B cell (primary cell): Measurements from ENCODE around the gene TTK. TPM values are rescaled to one million over a fixed set of nuclear protein-coding genes. Genes with fewer than 3 reads are reported as not detected.

ENCODE experiments used
- ATAC-seq: fragments of 200-7000 bp; cut with Tn5 transposase; one replicate; pipeline ENCODE4 v1.10.0; 2021; ENCODE audit warnings: low read depth, mild to moderate bottlenecking, moderate number of reproducible peaks, moderate library complexity
- CTCF ChIA-PET: fragments of 350-600 bp; sonication (Branson Sonifier 250); formaldehyde crosslinking; loops from one replicate; lab custom pipeline; 2021; ENCODE audit warnings: antibody characterized with exemption, inconsistent platforms; lab: Charles Lee
- POLR2A ChIA-PET: fragments of 350-600 bp; sonication (Branson Sonifier 250); formaldehyde crosslinking; loops from one replicate; lab custom pipeline; 2021; ENCODE audit warnings: antibody characterized with exemption; lab: Charles Lee
- DNase-seq: peaks from one replicate; pipeline ENCODE4 v3.0.0; 2013
- H2AFZ ChIP-seq: 2 replicates; pipeline ENCODE4 v1.6.1; 2012; ENCODE audit warnings: mild to moderate bottlenecking, low read depth, low read length; ENCODE audit not compliant: insufficient read depth, poor library complexity, severe bottlenecking
- H3K27ac ChIP-seq, 2 donors: 1 replicate in 1 of 2; 2 replicates in 1 of 2; pipeline ENCODE4 v1.5.1; 2012 to 2013; ENCODE audit warnings: low read length in 2 of 2, mild to moderate bottlenecking in 2 of 2, moderate library complexity in 1 of 2
- H3K27me3 ChIP-seq, 4 experiments: fragments of 200-600 bp in 1 of 4; sonication (generic) in 1 of 4; replicated peaks in 1 of 4; 1 replicate in 2 of 4; 2 replicates in 2 of 4; pipeline versions ENCODE4 v1.6.1 to v1.7.0; 2013 to 2016; ENCODE audit warnings: low read length in 3 of 4, mild to moderate bottlenecking in 2 of 4, mixed read lengths in 1 of 4, moderate library complexity in 1 of 4; ENCODE audit not compliant: insufficient read depth in 4 of 4, control insufficient read depth in 3 of 4; ENCODE audit errors: control extremely low read depth in 1 of 4
- H3K36me3 ChIP-seq, 2 experiments: replicated peaks in 1 of 2; 1 replicate in 1 of 2; 2 replicates in 1 of 2; pipeline versions ENCODE4 v1.6.1 to v1.7.1; 2013; ENCODE audit warnings: low read length in 1 of 2; ENCODE audit not compliant: insufficient read depth in 2 of 2, control insufficient read depth in 1 of 2; ENCODE audit errors: control extremely low read depth in 1 of 2, extremely low read depth in 1 of 2
- H3K4me1 ChIP-seq, 2 donors: fragments of 200-600 bp in 1 of 2; sonication (generic) in 1 of 2; 1 replicate in 1 of 2; 2 replicates in 1 of 2; pipeline versions ENCODE4 v1.5.1 to v1.6.1; 2013 to 2017; ENCODE audit warnings: low read length in 2 of 2; ENCODE audit not compliant: control insufficient read depth in 2 of 2, insufficient read depth in 2 of 2
- H3K4me2 ChIP-seq: replicated peaks from 2 replicates; pipeline ENCODE3; 2012; ENCODE audit warnings: mild to moderate bottlenecking, low read depth, low read length; ENCODE audit not compliant: poor library complexity, severe bottlenecking
- H3K4me3 ChIP-seq, 5 experiments: fragments of 200-600 bp in 1 of 5; sonication (generic) in 1 of 5; 1 replicate in 3 of 5; 2 replicates in 2 of 5; pipeline versions ENCODE4 v1.5.1 to v1.7.0; 2011 to 2016; ENCODE audit warnings: low read length in 4 of 5, mild to moderate bottlenecking in 4 of 5, low read depth in 2 of 5, control low read depth in 1 of 5, moderate library complexity in 1 of 5; ENCODE audit not compliant: insufficient read depth in 1 of 5; ENCODE audit errors: control extremely low read depth in 1 of 5, extremely low read depth in 1 of 5
- H3K79me2 ChIP-seq: fragments of 200-600 bp; sonication (generic); one replicate; pipeline ENCODE4 v1.6.0; 2016; ENCODE audit warnings: low read length; ENCODE audit not compliant: control insufficient read depth, insufficient read depth
- H3K9ac ChIP-seq: fragments of 200-600 bp; sonication (generic); 2 replicates; pipeline ENCODE4 v1.6.1; 2017; ENCODE audit warnings: mild to moderate bottlenecking, low read length, moderate library complexity
- H3K9me3 ChIP-seq, 3 donors: one replicate each; pipeline versions ENCODE4 v1.6.1 to v1.7.1; 2013; ENCODE audit warnings: low read length in 2 of 3; ENCODE audit not compliant: control insufficient read depth in 2 of 3, insufficient read depth in 1 of 3; ENCODE audit errors: control extremely low read depth in 1 of 3
- H4K20me1 ChIP-seq: 2 replicates; pipeline ENCODE4 v1.6.0; 2012; ENCODE audit warnings: mild to moderate bottlenecking, low read length; ENCODE audit not compliant: insufficient read depth, control insufficient read depth, poor library complexity, severe bottlenecking
- H3K27ac Mint-ChIP-seq: one replicate; pipeline ENCODE4 v1.8.0; 2021; ENCODE audit warnings: mixed read lengths
- H3K27me3 Mint-ChIP-seq: one replicate; pipeline ENCODE4 v1.8.0; 2021; ENCODE audit warnings: mixed read lengths
- H3K4me1 Mint-ChIP-seq: one replicate; pipeline ENCODE4 v1.8.0; 2021; ENCODE audit warnings: mixed read lengths
- H3K4me3 Mint-ChIP-seq: one replicate; pipeline ENCODE4 v1.8.0; 2021; ENCODE audit warnings: mixed read lengths
- H3K9me3 Mint-ChIP-seq: one replicate; pipeline ENCODE4 v1.8.0; 2022; ENCODE audit warnings: mixed read lengths; ENCODE audit not compliant: insufficient read depth
- CTCF ChIP-seq: fragments of 200-600 bp; IDR thresholded peaks from one replicate; pipeline ENCODE4 v1.8.0; 2022; ENCODE audit warnings: antibody characterized with exemption, mild to moderate bottlenecking
- EZH2 ChIP-seq: IDR thresholded peaks from 2 replicates; pipeline ENCODE4 v1.6.1; 2012; ENCODE audit warnings: borderline replicate concordance, low read depth, mild to moderate bottlenecking, moderate library complexity, low read length; ENCODE audit not compliant: insufficient read depth, poor library complexity, severe bottlenecking
- WGBS: methylation state at CpG from one replicate; pipeline ENCODE4 v1.1.5; 2013; ENCODE audit warnings: missing lambda C conversion rate; ENCODE audit not compliant: insufficient coverage; 5-methylcytosine and 5-hydroxymethylcytosine counted together
- intact Hi-C: fragments of 100-400 bp; cut with micrococcal nuclease; formaldehyde crosslinking; loops from one replicate; pipeline ENCODE4 v1.10.0; 2022
- polyA plus RNA-seq: library from polyadenylated mRNA; depleted of rRNA; stranded (reverse); fragments of >200 nt; gene quantifications from 2 replicates; pipeline ENCODE4 v1.2.3, GENCODE V29; 2012
- total RNA-seq, 2 donors: library from RNA; stranded (reverse); fragments of 120-200 nt in 1 of 2; gene quantifications; 1 replicate in 1 of 2; 2 replicates in 1 of 2; pipeline versions ENCODE4 v1.2.3 to v1.2.4, GENCODE V29; 2013 to 2022

The TTK gene
- total and polyA plus RNA-seq, 2 donors (not counting 1 experiment from before 2014, with no cell fraction given), result 0.25 to 0.84 TPM

DNA sequence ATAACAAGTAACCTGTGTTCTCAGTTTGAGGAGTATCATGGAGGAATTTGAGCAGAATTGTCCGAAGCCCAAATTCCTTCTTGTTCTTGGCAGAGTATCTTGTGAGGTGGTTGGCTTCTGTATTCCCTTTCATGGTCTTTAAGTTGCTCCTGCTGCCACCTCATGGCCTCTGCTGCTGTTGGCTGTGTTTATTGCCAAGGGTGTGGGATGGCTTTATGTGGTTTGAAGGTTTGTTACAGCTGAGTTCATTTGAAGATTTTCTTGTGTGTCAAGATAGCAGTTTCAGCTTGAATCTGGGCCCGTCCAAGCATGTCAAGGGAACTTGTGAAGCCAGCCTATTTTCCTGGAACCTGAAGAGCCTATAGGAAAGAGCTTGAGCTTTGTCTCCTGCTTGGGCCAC is 20.2 kb upstream of the TTK start:
- Histone ChIP-seq H3K4me1 (no peaks in the 10 kb centered on the region), H3K9ac (no peak overlapping the region), H3K4me3 (no peak overlapping the region), H4K20me1 (no peaks in the 10 kb centered on the region), H3K4me2 (no peak overlapping the region), H3K27me3 (no peaks in the 10 kb centered on the region), H3K9me3 (no peaks in the 10 kb centered on the region), H3K36me3 (no peaks in the 10 kb centered on the region), H2AFZ (no peak overlapping the region), H3K27ac (no peak overlapping the region), H3K79me2 (no peaks in the 10 kb centered on the region)
- DNase-seq (no peak), ATAC-seq (no peak)
- 53% methylated on average over 1 of the region's 2 CpGs for WGBS
- H3K27me3 Mint-ChIP-seq, result peaks cover under 1% of the 10 kb centered on the region
- peaks cover 4% of the 10 kb centered on the region for H3K4me1 Mint-ChIP-seq
- H3K9me3 Mint-ChIP-seq, result no peaks in the 10 kb centered on the region
- intact Hi-C loops, result no loop called here
- TF ChIP-seq CTCF (no peak), EZH2 (no peak)
- no peak overlapping the region for H3K27ac Mint-ChIP-seq
- no peak overlapping the region for H3K4me3 Mint-ChIP-seq
- ChIA-PET POLR2A (no interaction called here), CTCF (no interaction called here)

DNA sequence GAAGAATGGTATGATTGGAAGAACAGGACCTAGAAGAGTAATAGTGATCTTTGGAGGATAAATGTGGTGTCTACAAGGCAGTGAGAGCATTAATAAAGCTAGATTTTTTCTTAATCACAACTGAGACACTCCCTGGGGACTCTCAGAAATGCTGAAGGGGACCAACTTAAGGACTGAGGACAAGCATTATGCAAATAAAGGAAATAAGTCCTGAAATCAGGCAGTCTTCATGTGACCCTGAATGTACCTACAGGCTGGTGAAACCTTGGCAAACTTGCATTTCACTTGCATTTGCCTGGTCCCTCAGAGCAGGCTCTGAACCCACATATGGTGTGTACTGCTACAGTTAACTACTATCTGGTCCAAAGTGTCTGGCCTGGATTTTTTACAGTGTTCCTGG is 19.3 kb upstream of the TTK start:
- ChIA-PET POLR2A (no interaction called here), CTCF (no interaction called here)
- Histone ChIP-seq H3K27ac (no peak overlapping the region), H4K20me1 (no peaks in the 10 kb centered on the region), H3K4me2 (no peak overlapping the region), H3K36me3 (no peaks in the 10 kb centered on the region), H3K27me3 (no peaks in the 10 kb centered on the region), H3K9me3 (no peaks in the 10 kb centered on the region), H3K4me1 (no peaks in the 10 kb centered on the region), H3K9ac (no peak overlapping the region), H2AFZ (no peak overlapping the region), H3K4me3 (no peak overlapping the region), H3K79me2 (no peaks in the 10 kb centered on the region)
- TF ChIP-seq CTCF, result no peak
- TF ChIP-seq EZH2, result no peak
- intact Hi-C loops, result no loop called here
- Mint-ChIP-seq H3K4me3 (no peak overlapping the region), H3K4me1 (peaks cover 4% of the 10 kb centered on the region), H3K9me3 (no peaks in the 10 kb centered on the region), H3K27me3 (no peaks in the 10 kb centered on the region), H3K27ac (no peak overlapping the region)
- DNase-seq (no peak), ATAC-seq (no peak)
